ENCODE data around the gene TGFB3. TPM values are rescaled to one million over a fixed set of nuclear protein-coding genes. Genes with fewer than 3 reads are reported as not detected.

The TGFB3 gene
- total RNA-seq, 1 experiment from 2014 or later: 10.0 TPM

- DNase-seq: no peak
- Histone ChIP-seq H3K4me2 (ENCODE audit: low read depth, low read length, poor library complexity, severe bottlenecking) (no peak overlapping the region), H3K4me1 (ENCODE audit: low read length) (no peaks in the 10 kb centered on the region), H4K20me1 (ENCODE audit: insufficient read depth, low read depth, low read length) (no peaks in the 10 kb centered on the region), H3K79me2 (ENCODE audit: low read length) (no peaks in the 10 kb centered on the region), H2AFZ (ENCODE audit: low read length) (no peak overlapping the region), H3K36me3 (ENCODE audit: insufficient read depth, low read length) (no peaks in the 10 kb centered on the region), H3K27me3 (ENCODE audit: low read length) (no peaks in the 10 kb centered on the region), H3K27ac (ENCODE audit: low read length) (no peak overlapping the region), H3K9me3 (ENCODE audit: low read length) (no peaks in the 10 kb centered on the region), H3K9me2 (replicated peaks; ENCODE audit: insufficient read depth, low read length) (no peaks in the 10 kb centered on the region), H3K9ac (ENCODE audit: low read length) (no peak overlapping the region), H3K4me3 (ENCODE audit: low read length) (no peak overlapping the region)
Measured at GRCh38 chr14:75968456-75968855, 13.3 kb downstream of the TGFB3 start.

- H3K79me2 ChIP-seq (ENCODE audit: low read length): no peaks in the 10 kb centered on the region
- no peaks in the 10 kb centered on the region for H3K9me3 ChIP-seq (ENCODE audit: low read length)
- no peaks in the 10 kb centered on the region for H3K9me2 ChIP-seq (replicated peaks; ENCODE audit: insufficient read depth, low read length)
- DNase-seq: no peak
- H2AFZ ChIP-seq (ENCODE audit: low read length): no peak overlapping the region
- H3K27me3 ChIP-seq (ENCODE audit: low read length): no peaks in the 10 kb centered on the region
- no peaks in the 10 kb centered on the region for H4K20me1 ChIP-seq (ENCODE audit: insufficient read depth, low read depth, low read length)
- no peak overlapping the region for H3K4me3 ChIP-seq (ENCODE audit: low read length)
- H3K27ac ChIP-seq (ENCODE audit: low read length): no peak overlapping the region
- no peak overlapping the region for H3K9ac ChIP-seq (ENCODE audit: low read length)
- no peaks in the 10 kb centered on the region for H3K4me1 ChIP-seq (ENCODE audit: low read length)
- no peaks in the 10 kb centered on the region for H3K36me3 ChIP-seq (ENCODE audit: insufficient read depth, low read length)
- H3K4me2 ChIP-seq (ENCODE audit: low read depth, low read length, poor library complexity, severe bottlenecking): no peak overlapping the region
Measured at GRCh38 chr14:75967866-75968265, 13.9 kb downstream of the TGFB3 start.

- DNase-seq: no peak
- Histone ChIP-seq H2AFZ (ENCODE audit: low read length) (no peak overlapping the region), H4K20me1 (ENCODE audit: insufficient read depth, low read depth, low read length) (no peaks in the 10 kb centered on the region), H3K4me2 (ENCODE audit: low read depth, low read length, poor library complexity, severe bottlenecking) (no peak overlapping the region), H3K4me1 (ENCODE audit: low read length) (peaks cover 10% of the 10 kb centered on the region), H3K36me3 (ENCODE audit: insufficient read depth, low read length) (no peaks in the 10 kb centered on the region), H3K9me2 (replicated peaks; ENCODE audit: insufficient read depth, low read length) (no peaks in the 10 kb centered on the region), H3K27ac (ENCODE audit: low read length) (no peak overlapping the region), H3K79me2 (ENCODE audit: low read length) (no peaks in the 10 kb centered on the region), H3K27me3 (ENCODE audit: low read length) (no peaks in the 10 kb centered on the region), H3K9me3 (ENCODE audit: low read length) (no peaks in the 10 kb centered on the region), H3K9ac (ENCODE audit: low read length) (no peak overlapping the region), H3K4me3 (ENCODE audit: low read length) (no peak overlapping the region)
Measured at GRCh38 chr14:75961662-75962061, 20.1 kb downstream of the TGFB3 start.

GRCh38 chr14:75960231-75960630, 21.6 kb downstream of the TGFB3 start:
- Histone ChIP-seq H3K27ac (ENCODE audit: low read length) (no peak overlapping the region), H3K9ac (ENCODE audit: low read length) (peak overlapping the region; percentile 3; the same call in 1 of the 2 replicates), H3K4me1 (ENCODE audit: low read length) (peaks cover 10% of the 10 kb centered on the region), H3K79me2 (ENCODE audit: low read length) (no peaks in the 10 kb centered on the region), H3K27me3 (ENCODE audit: low read length) (no peaks in the 10 kb centered on the region), H2AFZ (ENCODE audit: low read length) (no peak overlapping the region), H4K20me1 (ENCODE audit: insufficient read depth, low read depth, low read length) (no peaks in the 10 kb centered on the region), H3K4me3 (ENCODE audit: low read length) (no peak overlapping the region), H3K4me2 (ENCODE audit: low read depth, low read length, poor library complexity, severe bottlenecking) (peak overlapping the region; percentile 11), H3K9me2 (replicated peaks; ENCODE audit: insufficient read depth, low read length) (no peaks in the 10 kb centered on the region), H3K36me3 (ENCODE audit: insufficient read depth, low read length) (no peaks in the 10 kb centered on the region), H3K9me3 (ENCODE audit: low read length) (no peaks in the 10 kb centered on the region)
- DNase-seq: peak; percentile 62

GRCh38 chr14:75959031-75959430, 22.8 kb downstream of the TGFB3 start:
- no peak overlapping the region for H3K4me2 ChIP-seq (ENCODE audit: low read depth, low read length, poor library complexity, severe bottlenecking)
- DNase-seq: no peak
- H3K27me3 ChIP-seq (ENCODE audit: low read length): no peaks in the 10 kb centered on the region
- H3K9me3 ChIP-seq (ENCODE audit: low read length): no peaks in the 10 kb centered on the region
- H3K79me2 ChIP-seq (ENCODE audit: low read length): no peaks in the 10 kb centered on the region
- H3K4me1 ChIP-seq (ENCODE audit: low read length): peaks cover 10% of the 10 kb centered on the region
- no peaks in the 10 kb centered on the region for H3K36me3 ChIP-seq (ENCODE audit: insufficient read depth, low read length)
- H4K20me1 ChIP-seq (ENCODE audit: insufficient read depth, low read depth, low read length): no peaks in the 10 kb centered on the region
- H3K9me2 ChIP-seq (replicated peaks; ENCODE audit: insufficient read depth, low read length): no peaks in the 10 kb centered on the region
- no peak overlapping the region for H3K9ac ChIP-seq (ENCODE audit: low read length)
- no peak overlapping the region for H3K4me3 ChIP-seq (ENCODE audit: low read length)
- no peak overlapping the region for H2AFZ ChIP-seq (ENCODE audit: low read length)
- H3K27ac ChIP-seq (ENCODE audit: low read length): no peak overlapping the region

- Histone ChIP-seq H3K27me3 (ENCODE audit: low read length) (no peaks in the 10 kb centered on the region), H3K36me3 (ENCODE audit: insufficient read depth, low read length) (no peaks in the 10 kb centered on the region), H4K20me1 (ENCODE audit: insufficient read depth, low read depth, low read length) (no peaks in the 10 kb centered on the region), H3K4me3 (ENCODE audit: low read length) (no peak overlapping the region), H2AFZ (ENCODE audit: low read length) (no peak overlapping the region), H3K9me2 (replicated peaks; ENCODE audit: insufficient read depth, low read length) (no peaks in the 10 kb centered on the region), H3K4me2 (ENCODE audit: low read depth, low read length, poor library complexity, severe bottlenecking) (no peak overlapping the region), H3K4me1 (ENCODE audit: low read length) (no peaks in the 10 kb centered on the region), H3K9ac (ENCODE audit: low read length) (no peak overlapping the region), H3K27ac (ENCODE audit: low read length) (no peak overlapping the region), H3K9me3 (ENCODE audit: low read length) (no peaks in the 10 kb centered on the region), H3K79me2 (ENCODE audit: low read length) (no peaks in the 10 kb centered on the region)
- DNase-seq: no peak
Measured at GRCh38 chr14:75952489-75952888, 29.3 kb downstream of the TGFB3 start.

GRCh38 chr14:75946785-75947184, 35.0 kb downstream of the TGFB3 start:
- H3K27ac ChIP-seq (ENCODE audit: low read length): no peak overlapping the region
- no peak for DNase-seq
- H3K4me1 ChIP-seq (ENCODE audit: low read length): no peaks in the 10 kb centered on the region
- H3K79me2 ChIP-seq (ENCODE audit: low read length): no peaks in the 10 kb centered on the region
- no peak overlapping the region for H3K4me3 ChIP-seq (ENCODE audit: low read length)
- no peak overlapping the region for H3K9ac ChIP-seq (ENCODE audit: low read length)
- no peaks in the 10 kb centered on the region for H4K20me1 ChIP-seq (ENCODE audit: insufficient read depth, low read depth, low read length)
- H3K9me3 ChIP-seq (ENCODE audit: low read length): no peaks in the 10 kb centered on the region
- no peaks in the 10 kb centered on the region for H3K27me3 ChIP-seq (ENCODE audit: low read length)
- H2AFZ ChIP-seq (ENCODE audit: low read length): no peak overlapping the region
- no peaks in the 10 kb centered on the region for H3K36me3 ChIP-seq (ENCODE audit: insufficient read depth, low read length)
- H3K9me2 ChIP-seq (replicated peaks; ENCODE audit: insufficient read depth, low read length): no peaks in the 10 kb centered on the region
- no peak overlapping the region for H3K4me2 ChIP-seq (ENCODE audit: low read depth, low read length, poor library complexity, severe bottlenecking)

GRCh38 chr14:75944607-75945241, 37.1 kb downstream of the TGFB3 start:
- DNase-seq: no peak
- no peaks in the 10 kb centered on the region for H3K27me3 ChIP-seq (ENCODE audit: low read length)
- no peaks in the 10 kb centered on the region for H3K9me2 ChIP-seq (replicated peaks; ENCODE audit: insufficient read depth, low read length)
- H2AFZ ChIP-seq (ENCODE audit: low read length): no peak overlapping the region
- H3K9me3 ChIP-seq (ENCODE audit: low read length): no peaks in the 10 kb centered on the region
- no peaks in the 10 kb centered on the region for H4K20me1 ChIP-seq (ENCODE audit: insufficient read depth, low read depth, low read length)
- no peaks in the 10 kb centered on the region for H3K4me1 ChIP-seq (ENCODE audit: low read length)
- no peak overlapping the region for H3K4me2 ChIP-seq (ENCODE audit: low read depth, low read length, poor library complexity, severe bottlenecking)
- no peaks in the 10 kb centered on the region for H3K36me3 ChIP-seq (ENCODE audit: insufficient read depth, low read length)
- no peaks in the 10 kb centered on the region for H3K79me2 ChIP-seq (ENCODE audit: low read length)
- no peak overlapping the region for H3K4me3 ChIP-seq (ENCODE audit: low read length)
- H3K27ac ChIP-seq (ENCODE audit: low read length): no peak overlapping the region
- no peak overlapping the region for H3K9ac ChIP-seq (ENCODE audit: low read length)

Data from Karpas-422 (cell line).